T-helper 1 cell treated with Interleukin-12 subunit alpha and Interleukin-12 subunit beta and Interleukin-4 antibody, amounts not matched to agents 30 ng/mL and 1 ng/mL, for 36 hours (primary cell): Measurements from ENCODE around the gene RPS26. TPM values are rescaled to one million over a fixed set of nuclear protein-coding genes. Genes with fewer than 3 reads are reported as not detected.
"Not testable (repeated sequence)": the region's sequence is repeated elsewhere in the genome, so short reads cannot be mapped to it uniquely, and the experiment has no call there.

Experiments used
- intact Hi-C: fragments of 100-400 bp; cut with micrococcal nuclease; formaldehyde crosslinking; loops from one replicate; pipeline ENCODE4 v1.15.1; 2024
- total RNA-seq: library from RNA; stranded (reverse); gene quantifications from 2 replicates; pipeline ENCODE4 v1.2.3, GENCODE V29; 2022

Gene RPS26
- total RNA-seq, 1 donor from 2014 or later = 32.8 TPM

DNA sequence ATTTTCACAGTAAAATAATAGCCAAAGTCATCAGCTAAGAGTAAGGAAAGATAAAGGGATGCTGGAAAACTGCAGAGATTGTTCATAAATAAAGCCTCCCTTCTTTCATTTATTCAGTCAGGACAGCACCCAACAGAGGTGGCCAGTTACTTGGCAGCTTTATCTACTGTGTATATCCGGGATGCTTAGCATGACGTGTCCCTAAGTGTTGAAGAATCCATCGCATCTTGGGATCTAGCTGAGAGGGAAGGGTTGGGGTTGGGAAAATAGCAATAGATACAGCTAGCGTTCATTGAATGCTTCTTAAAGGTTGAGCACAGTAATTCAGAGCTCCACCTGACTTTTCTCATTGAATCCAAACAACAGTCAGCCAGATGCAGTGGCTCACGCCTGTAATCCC, 32.7 kb downstream of the RPS26 start:
- intact Hi-C loops = no loop called here

- intact Hi-C loops = not testable (repeated sequence)
These were observed 36.2 kb downstream of the RPS26 start for GRCh38 chr12:56077966-56078365.

DNA sequence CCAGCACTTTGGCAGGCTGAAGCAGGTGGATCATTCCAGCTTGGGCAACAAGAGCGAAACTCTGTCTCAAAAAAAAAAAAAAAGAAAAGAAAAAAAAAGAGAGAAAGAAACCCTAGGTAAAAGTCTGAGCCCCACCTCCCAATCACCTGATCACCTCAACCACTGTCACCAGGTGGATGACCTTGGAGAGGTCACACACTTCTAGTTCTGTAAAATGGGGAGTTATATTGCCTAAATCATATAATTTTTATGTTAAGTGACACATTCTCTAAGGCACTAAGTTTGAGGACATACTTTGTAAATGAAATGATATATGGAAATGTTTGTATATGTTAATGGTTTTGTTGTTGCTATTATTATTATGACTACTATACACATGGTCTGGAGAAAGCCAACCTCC, 36.7 kb downstream of the RPS26 start:
- intact Hi-C loops = no loop called here

- intact Hi-C loops = loop anchor here (1.0 kb wide), 4 partner anchors 25 to 49 kb away; partner anchors contain the start of genes ESYT1, PA2G4 and RPL41
These were observed 37.4 kb downstream of the RPS26 start for GRCh38 chr12:56078931-56079722.

GRCh38 chr12:56079723-56080555, 38.2 kb downstream of the RPS26 start, which contains the start of gene ERBB3:
TSS of gene ERBB3 (plus strand) at chr12:56080165. CDS start at chr12:56080301, 136 bp downstream.
- intact Hi-C loops = loop anchor here (1.0 kb wide), 4 partner anchors 24 to 48 kb away; partner anchors contain the start of genes ESYT1, PA2G4 and RPL41

DNA sequence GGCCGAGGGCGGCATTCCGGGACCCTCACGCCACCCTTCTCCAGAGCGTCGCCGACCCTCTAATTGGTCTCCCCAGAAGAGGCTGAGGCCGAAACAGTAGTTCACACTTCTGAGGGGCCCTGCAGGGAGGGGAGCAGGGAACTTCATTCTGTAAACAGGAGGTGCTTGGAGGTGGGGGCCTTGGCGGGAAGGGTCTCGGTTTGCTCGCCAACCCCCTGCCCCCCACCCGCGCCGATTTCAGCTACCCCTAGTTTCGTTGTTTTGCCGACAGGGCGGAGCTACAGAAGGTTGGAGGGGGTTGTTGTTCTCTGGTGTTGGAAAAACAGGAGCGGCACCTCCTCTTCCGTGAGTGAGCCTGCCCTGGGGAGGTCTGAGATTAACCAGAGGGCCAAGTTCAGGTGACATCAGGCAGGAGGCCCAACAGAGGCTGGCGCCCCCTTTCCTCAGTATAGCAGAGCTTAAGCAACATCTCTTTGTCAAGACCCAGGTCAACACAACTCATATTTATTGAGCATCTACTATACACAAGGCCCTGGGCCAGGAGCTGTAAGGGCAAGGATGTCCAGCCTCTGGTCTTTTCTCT, 38.9 kb downstream of the RPS26 start:
- intact Hi-C loops = no loop called here

- intact Hi-C loops = no loop called here
These were observed 40.0 kb downstream of the RPS26 start for GRCh38 chr12:56081393-56082347.

GRCh38 chr12:56082382-56082781, 40.7 kb downstream of the RPS26 start:
- intact Hi-C loops = no loop called here

DNA sequence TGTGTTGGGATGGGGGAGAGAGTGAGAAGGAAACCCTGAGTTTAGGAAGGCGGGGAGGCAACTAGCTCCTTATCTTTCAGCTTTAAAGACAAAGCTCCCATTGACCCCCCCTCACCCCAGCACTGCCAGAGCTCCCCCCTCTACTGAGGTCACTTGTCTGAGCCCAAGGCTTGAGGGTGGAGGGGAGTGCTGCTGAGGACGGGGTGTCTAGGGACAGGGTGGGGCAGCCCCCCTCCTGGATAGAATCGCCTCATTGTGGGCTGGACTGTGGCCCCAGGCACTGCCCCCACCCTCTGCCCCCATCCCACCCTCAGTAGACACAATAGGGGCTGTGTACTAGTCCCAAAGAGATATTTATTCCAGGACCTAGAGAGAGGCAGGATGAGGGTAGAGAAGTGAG, 41.2 kb downstream of the RPS26 start:
- intact Hi-C loops = no loop called here

GRCh38 chr12:56084958-56085543, 43.3 kb downstream of the RPS26 start:
- intact Hi-C loops = loop anchor here (1.0 kb wide), 1 partner anchor 18 kb away; no protein-coding TSS in a partner anchor

GRCh38 chr12:56086096-56086495, 44.4 kb downstream of the RPS26 start:
- intact Hi-C loops = no loop called here

DNA sequence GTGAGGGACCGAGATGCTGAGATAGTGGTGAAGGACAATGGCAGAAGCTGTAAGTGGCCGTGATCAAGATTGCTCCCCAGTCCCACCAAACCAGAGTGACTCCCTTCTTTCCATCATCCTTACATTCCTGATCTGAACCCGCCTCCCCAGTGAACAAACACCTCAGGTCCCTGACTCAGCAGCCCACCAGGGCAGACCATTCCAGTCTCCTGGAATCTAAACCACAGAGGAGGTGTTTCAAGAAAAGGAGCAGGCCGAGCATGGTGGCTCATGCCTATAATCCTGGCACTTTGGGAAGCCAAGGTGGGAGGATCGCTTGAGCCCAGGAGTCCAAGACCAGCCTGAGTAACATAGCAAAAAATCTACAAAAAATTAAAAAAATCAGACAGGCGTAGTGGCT, 44.9 kb downstream of the RPS26 start:
- intact Hi-C loops = no loop called here

- intact Hi-C loops = no loop called here
These were observed 45.5 kb downstream of the RPS26 start for GRCh38 chr12:56087220-56087619.

Other genes with a start within 250 kb of the RPS26 start
- gene SARNP, start 224.2 kb upstream of the RPS26 start, total RNA-seq = 69.9 and 72.7 TPM in 2 replicates
- 86.0 and 90.9 TPM in 2 replicates for gene ORMDL2, start 223.9 kb upstream of the RPS26 start, total RNA-seq
- 37.8 and 38.4 TPM in 2 replicates for gene DNAJC14, start 212.3 kb upstream of the RPS26 start, total RNA-seq
- gene MMP19, start 199.0 kb upstream of the RPS26 start, total RNA-seq = 0.12 TPM in 1 of 2 replicates, not detected in the other
- gene PYM1, start 114.0 kb upstream of the RPS26 start, total RNA-seq = 41.9 and 44.6 TPM in 2 replicates
- 575 and 579 TPM in 2 replicates for gene DGKA, start 110.8 kb upstream of the RPS26 start, total RNA-seq
- not detected in 2 replicates for gene PMEL, start 75.9 kb upstream of the RPS26 start, total RNA-seq
- 82.1 and 84.4 TPM in 2 replicates for gene CDK2, start 75.1 kb upstream of the RPS26 start, total RNA-seq
- gene RAB5B, start 67.8 kb upstream of the RPS26 start, total RNA-seq = 68.8 and 73.5 TPM in 2 replicates
- gene SUOX, start 44.6 kb upstream of the RPS26 start, total RNA-seq = 10.0 and 10.6 TPM in 2 replicates
- gene IKZF4, start 20.9 kb upstream of the RPS26 start, total RNA-seq = 33.2 and 37.8 TPM in 2 replicates
- 1.3 and 2.5 TPM in 2 replicates for gene ERBB3, start 38.2 kb downstream of the RPS26 start, total RNA-seq
- 254 and 261 TPM in 2 replicates for gene PA2G4, start 62.6 kb downstream of the RPS26 start, total RNA-seq
- gene RPL41, start 74.7 kb downstream of the RPS26 start, total RNA-seq = 3,184 and 3,191 TPM in 2 replicates
- 9.5 and 10.1 TPM in 2 replicates for gene ZC3H10, start 76.3 kb downstream of the RPS26 start, total RNA-seq
- gene ESYT1, start 86.3 kb downstream of the RPS26 start, total RNA-seq = 261 and 266 TPM in 2 replicates
- gene MYL6B, start 110.7 kb downstream of the RPS26 start, total RNA-seq = 52.2 and 61.9 TPM in 2 replicates
- 1,662 and 1,663 TPM in 2 replicates for gene MYL6, start 116.4 kb downstream of the RPS26 start, total RNA-seq
- gene SMARCC2, start 147.6 kb downstream of the RPS26 start, total RNA-seq = 140 and 147 TPM in 2 replicates
- gene RNF41, start 180.0 kb downstream of the RPS26 start, total RNA-seq = 37.8 and 40.7 TPM in 2 replicates
- 62.1 and 66.5 TPM in 2 replicates for gene NABP2, start 182.4 kb downstream of the RPS26 start, total RNA-seq
- gene SLC39A5, start 188.1 kb downstream of the RPS26 start, total RNA-seq = 1.1 and 1.9 TPM in 2 replicates
- 57.8 and 74.9 TPM in 2 replicates for gene ANKRD52, start 216.5 kb downstream of the RPS26 start, total RNA-seq
- 17.9 and 19.9 TPM in 2 replicates for gene COQ10A, start 225.0 kb downstream of the RPS26 start, total RNA-seq